GM10248 (cell line): ENCODE data around the gene IFT81.

Experiments used
- CTCF ChIA-PET: fragments of 300-600 bp; sonication (Branson Sonifier 250); formaldehyde crosslinking; extraction: SDS; loops from one replicate; lab custom pipeline; 2021; ENCODE audit warnings: antibody characterized with exemption; lab: Yijun Ruan, JAX
- POLR2A ChIA-PET: fragments of 350-650 bp; sonication (Branson Sonifier 250); formaldehyde crosslinking; extraction: SDS; loops from one replicate; lab custom pipeline; 2020; ENCODE audit warnings: antibody characterized with exemption; lab: Yijun Ruan, JAX
- DNase-seq: peaks from one replicate; pipeline ENCODE4 v3.0.0; 2012; ENCODE audit errors: extremely low spot score
- CTCF ChIP-seq: IDR thresholded peaks from 2 replicates; pipeline ENCODE4 v1.5.1; 2012; ENCODE audit warnings: mild to moderate bottlenecking, low read depth; ENCODE audit errors: extremely low read depth, missing control alignments, control extremely low read depth

Gene IFT81

GRCh38 chr12:110107369-110108281 lies 16.5 kb upstream of the IFT81 start:
- POLR2A ChIA-PET: interaction anchor here (0.6 kb wide), 1 partner anchor 324 kb away, joined by 4 read pairs; no protein-coding TSS in a partner anchor

DNA sequence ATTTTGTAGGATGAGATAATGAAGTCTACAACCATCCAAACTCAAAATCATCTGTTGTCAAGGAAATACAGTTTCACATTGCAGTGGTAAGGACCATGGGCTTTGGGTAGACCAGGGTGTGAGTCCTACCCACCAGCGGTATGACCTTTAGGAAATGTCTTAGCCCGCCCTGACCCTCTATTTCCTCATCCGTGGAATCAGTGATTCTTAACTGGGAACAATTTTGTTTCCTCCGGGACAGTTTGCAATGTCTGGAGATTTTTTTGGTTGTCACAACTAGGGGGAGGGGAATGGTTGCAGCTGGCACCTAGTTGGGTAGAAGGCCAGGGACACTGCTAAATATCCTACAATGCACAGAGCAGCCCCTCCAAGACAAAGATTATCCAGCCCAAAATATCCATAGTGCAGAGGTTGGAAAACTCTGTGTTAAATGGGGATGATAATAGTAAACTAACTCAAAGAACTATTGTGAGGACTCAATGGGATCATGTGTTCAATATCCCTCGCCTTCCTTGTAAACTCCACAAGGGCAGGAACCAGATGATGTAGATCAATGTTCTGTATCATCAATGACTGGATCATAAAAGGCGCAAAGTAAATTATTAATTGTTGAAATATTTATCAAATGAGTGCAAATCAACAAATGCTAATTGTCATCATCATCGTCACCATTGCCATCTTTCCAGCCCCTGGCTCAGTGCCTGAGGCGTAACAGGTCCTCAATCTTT lies 15.7 kb upstream of the IFT81 start:
- no peak for DNase-seq
- ChIA-PET POLR2A (no interaction called here), CTCF (no interaction called here)
- no peak for TF ChIP-seq CTCF

More at GRCh38 chr12:110107369-110108281, 16.5 kb upstream of the IFT81 start:
- no peak for DNase-seq
- CTCF ChIA-PET: interaction anchor here (1.0 to 1.1 kb wide), 2 partner anchors 10 to 324 kb away, joined by 4 read pairs; no protein-coding TSS in a partner anchor
- no peak for TF ChIP-seq CTCF

DNA sequence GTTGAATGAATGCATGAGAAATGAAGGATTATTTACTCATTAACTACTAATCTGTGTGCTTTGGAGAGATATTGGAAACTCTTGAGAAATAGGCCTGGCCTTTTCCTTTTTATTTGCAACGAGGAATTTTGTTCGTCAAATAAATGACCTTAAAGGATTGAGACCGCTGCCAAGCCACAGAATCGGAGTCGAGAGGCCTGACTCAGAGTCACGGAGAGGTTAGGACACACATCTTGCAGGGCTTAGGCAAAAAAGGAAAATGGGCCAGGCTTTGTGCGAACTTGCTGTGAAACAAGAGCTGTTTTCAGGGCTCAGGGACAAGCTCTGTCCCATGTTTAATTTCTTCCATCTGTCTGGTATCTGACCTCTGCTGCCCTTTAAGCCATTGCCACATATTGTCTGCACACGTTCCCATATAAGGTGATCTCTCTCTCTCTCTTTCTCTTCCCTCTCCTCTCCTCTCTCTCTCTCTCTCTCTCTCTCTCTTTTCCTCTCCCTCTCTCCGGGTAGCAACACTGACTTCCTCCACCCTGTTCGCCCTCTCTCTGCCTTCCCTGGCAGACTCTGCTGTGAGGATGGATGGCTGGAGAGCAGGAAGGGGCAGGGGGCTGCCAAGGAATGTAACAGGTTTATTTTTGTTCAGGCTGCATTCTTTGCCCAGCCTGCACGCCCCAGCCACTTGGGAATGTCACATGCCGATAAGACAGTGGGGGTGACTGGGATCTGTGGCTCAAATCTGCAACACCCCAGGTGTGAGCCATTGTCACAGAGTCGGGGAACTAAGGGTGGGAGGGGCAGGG lies 14.9 kb upstream of the IFT81 start:
- TF ChIP-seq CTCF: no peak
- DNase-seq: no peak
- CTCF ChIA-PET: no interaction called here
- POLR2A ChIA-PET: no interaction called here

DNA sequence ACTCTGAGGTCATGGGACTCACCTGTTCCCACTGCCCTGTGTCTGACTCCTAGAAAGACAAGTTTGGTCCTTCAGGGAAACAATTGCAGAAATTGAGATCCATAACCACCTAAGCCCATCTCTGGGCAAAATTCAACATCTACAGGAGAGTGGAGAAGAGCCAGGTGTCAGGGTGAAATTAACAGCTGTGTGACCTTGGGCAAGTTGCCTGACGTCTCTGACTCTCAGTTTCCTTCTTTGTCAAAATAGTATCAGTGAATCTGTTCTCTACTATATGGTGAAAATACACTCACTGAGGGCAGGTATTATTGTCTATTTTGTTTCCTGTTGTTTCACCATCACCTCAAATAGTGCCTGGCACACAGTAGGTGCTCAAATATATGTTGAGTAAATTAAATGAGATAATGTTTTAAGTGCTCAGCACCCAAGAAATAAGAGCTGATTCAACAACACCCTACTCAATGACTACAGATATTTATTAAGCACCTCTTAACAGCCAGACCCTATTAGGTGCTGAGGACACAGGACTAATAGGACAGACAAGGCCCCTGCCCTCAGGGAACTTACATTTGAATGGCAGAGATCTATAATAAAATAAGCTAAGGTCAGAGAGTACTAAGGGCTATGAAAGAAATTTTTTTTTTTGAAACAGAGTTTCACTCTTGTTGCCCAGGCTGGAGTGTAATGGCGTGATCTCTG lies 14.2 kb upstream of the IFT81 start:
- no peak for DNase-seq
- TF ChIP-seq CTCF: no peak
- CTCF ChIA-PET: no interaction called here
- POLR2A ChIA-PET: no interaction called here

GRCh38 chr12:110111476-110112334 lies 12.5 kb upstream of the IFT81 start:
- no peak for DNase-seq
- ChIA-PET CTCF (interaction anchor here (1.0 to 1.5 kb wide), 4 partner anchors 10 to 320 kb away, joined by 3 to 6 read pairs (median 4); no protein-coding TSS in a partner anchor), POLR2A (no interaction called here)
- TF ChIP-seq CTCF: no peak
